DOHH2 (cell line): Measurements from ENCODE around the gene RRN3.
"Not testable (repeated sequence)": the region's sequence is repeated elsewhere in the genome, so short reads cannot be mapped to it uniquely, and the experiment has no call there.

Experiments
- EZH2phosphoT487 ChIP-seq: fragments of 200-600 bp; sonication (generic); IDR thresholded peaks from 2 replicates; pipeline ENCODE4 v1.6.1; 2017; ENCODE audit warnings: borderline replicate concordance, mild to moderate bottlenecking, antibody characterized with exemption, low read length, moderate library complexity, mixed read lengths
- TF ChIP-seq, protein P1 (sequence below): fragments of 200-600 bp; sonication (generic); IDR thresholded peaks from one replicate; pipeline ENCODE4 v1.5.1; 2014; ENCODE audit warnings: antibody characterized with exemption, mild to moderate bottlenecking, low read depth, low read length; ENCODE audit not compliant: poor library complexity, severe bottlenecking

DNA sequence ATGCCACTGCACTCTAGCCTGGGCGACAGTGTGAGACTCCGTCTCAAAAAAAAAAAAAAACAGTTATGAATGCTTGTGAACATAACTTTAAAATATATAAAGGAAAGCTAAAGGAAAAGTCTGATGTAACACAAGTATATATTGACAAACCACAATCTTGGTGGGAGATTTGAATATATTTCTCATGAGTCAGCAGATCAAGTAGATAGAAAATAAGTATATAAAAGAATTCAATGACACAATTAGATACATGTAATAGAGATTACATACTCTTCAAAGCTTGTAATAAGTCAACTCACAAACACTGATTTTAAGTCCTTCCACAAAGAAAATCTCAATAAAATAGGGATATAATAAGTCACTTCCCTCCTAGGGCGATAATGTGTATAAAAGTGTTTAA lies 78.4 kb downstream of the RRN3 start:
- TF ChIP-seq, protein P1, sequence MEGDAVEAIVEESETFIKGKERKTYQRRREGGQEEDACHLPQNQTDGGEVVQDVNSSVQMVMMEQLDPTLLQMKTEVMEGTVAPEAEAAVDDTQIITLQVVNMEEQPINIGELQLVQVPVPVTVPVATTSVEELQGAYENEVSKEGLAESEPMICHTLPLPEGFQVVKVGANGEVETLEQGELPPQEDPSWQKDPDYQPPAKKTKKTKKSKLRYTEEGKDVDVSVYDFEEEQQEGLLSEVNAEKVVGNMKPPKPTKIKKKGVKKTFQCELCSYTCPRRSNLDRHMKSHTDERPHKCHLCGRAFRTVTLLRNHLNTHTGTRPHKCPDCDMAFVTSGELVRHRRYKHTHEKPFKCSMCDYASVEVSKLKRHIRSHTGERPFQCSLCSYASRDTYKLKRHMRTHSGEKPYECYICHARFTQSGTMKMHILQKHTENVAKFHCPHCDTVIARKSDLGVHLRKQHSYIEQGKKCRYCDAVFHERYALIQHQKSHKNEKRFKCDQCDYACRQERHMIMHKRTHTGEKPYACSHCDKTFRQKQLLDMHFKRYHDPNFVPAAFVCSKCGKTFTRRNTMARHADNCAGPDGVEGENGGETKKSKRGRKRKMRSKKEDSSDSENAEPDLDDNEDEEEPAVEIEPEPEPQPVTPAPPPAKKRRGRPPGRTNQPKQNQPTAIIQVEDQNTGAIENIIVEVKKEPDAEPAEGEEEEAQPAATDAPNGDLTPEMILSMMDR, result not testable (repeated sequence)
- TF ChIP-seq EZH2phosphoT487, result not testable (repeated sequence)
